Astrocyte (in vitro differentiated cells and primary cell): ENCODE measurements around the gene MMAB.

Experiments
- EZH2 ChIP-seq: IDR thresholded peaks from 2 replicates; pipeline ENCODE4 v1.6.1; 2012; ENCODE audit warnings: mild to moderate bottlenecking, low read length, inconsistent platforms; ENCODE audit not compliant: insufficient read depth
- TF ChIP-seq, protein P1 (sequence below): IDR thresholded peaks from 2 replicates; pipeline ENCODE4 v1.5.1; 2011; ENCODE audit warnings: low read depth, mild to moderate bottlenecking, inconsistent platforms, low read length, moderate library complexity; ENCODE audit not compliant: insufficient read depth

DNA sequence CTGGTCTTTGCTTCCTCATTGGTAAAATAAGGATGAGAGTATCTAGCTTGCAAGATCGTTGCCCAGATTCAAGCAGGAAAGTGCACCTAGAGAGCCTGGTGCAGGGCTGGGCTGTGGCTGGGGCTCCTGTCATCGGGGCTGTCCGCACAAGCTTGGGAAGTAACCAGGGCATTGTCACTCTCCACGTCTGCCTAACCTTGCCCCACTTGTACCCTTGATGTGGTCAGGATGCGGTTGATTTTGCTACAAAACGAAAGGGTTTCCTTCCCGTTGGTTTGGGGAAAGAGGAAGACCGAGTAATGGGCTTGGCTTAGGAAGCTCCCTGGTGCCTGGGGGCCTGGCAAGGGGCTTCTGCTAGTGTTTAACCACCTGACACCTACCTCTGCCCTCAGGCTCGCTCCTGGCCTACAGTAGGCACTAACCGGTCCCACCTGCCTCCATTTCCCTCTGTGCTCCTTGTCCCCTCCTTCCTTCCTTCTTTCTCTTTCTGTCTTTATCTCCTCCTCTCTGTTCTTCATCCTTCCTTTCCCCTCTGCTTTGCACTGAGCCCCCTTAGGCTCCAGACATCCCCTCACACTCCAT is 22.1 kb upstream of the MMAB start:
- TF ChIP-seq, protein P1, sequence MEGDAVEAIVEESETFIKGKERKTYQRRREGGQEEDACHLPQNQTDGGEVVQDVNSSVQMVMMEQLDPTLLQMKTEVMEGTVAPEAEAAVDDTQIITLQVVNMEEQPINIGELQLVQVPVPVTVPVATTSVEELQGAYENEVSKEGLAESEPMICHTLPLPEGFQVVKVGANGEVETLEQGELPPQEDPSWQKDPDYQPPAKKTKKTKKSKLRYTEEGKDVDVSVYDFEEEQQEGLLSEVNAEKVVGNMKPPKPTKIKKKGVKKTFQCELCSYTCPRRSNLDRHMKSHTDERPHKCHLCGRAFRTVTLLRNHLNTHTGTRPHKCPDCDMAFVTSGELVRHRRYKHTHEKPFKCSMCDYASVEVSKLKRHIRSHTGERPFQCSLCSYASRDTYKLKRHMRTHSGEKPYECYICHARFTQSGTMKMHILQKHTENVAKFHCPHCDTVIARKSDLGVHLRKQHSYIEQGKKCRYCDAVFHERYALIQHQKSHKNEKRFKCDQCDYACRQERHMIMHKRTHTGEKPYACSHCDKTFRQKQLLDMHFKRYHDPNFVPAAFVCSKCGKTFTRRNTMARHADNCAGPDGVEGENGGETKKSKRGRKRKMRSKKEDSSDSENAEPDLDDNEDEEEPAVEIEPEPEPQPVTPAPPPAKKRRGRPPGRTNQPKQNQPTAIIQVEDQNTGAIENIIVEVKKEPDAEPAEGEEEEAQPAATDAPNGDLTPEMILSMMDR: no peak
- no peak for TF ChIP-seq EZH2
